Measurements from ENCODE around the gene GDF10.

Gene GDF10

DNA sequence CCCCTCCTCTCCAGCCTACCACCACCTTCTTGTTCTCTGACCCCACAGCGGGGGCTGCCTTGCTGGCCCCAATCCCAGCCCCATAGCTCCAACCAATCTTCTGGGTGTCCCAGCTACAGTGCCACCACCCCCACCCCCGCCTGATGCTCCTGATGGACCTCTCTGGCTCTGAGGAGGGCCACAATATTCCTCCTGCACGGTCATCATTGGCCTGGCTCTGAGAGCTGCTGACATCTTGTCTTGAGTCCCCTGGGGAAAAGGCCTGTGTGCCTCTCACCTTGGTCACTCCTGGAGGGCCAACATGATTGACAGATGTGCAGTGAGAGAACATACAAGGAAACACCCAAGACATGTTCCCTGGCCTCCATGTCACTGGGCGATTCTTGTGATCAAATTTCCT lies 29.9 kb downstream of the GDF10 start:
- Histone ChIP-seq H3K4me1 (ENCODE audit: insufficient read depth, low read length) (no peaks in the 10 kb centered on the region), H3K27me3 (ENCODE audit: insufficient read depth, low read length) (no peaks in the 10 kb centered on the region), H3K36me3 (ENCODE audit: insufficient read depth, low read length) (no peaks in the 10 kb centered on the region), H2AFZ (ENCODE audit: low read depth, low read length) (no peak overlapping the region), H3K4me3 (ENCODE audit: low read length) (no peak overlapping the region), H3K9me3 (ENCODE audit: low read length) (no peaks in the 10 kb centered on the region)

- H3K4me3 ChIP-seq (ENCODE audit: low read length) = no peak overlapping the region
- no peak overlapping the region for H2AFZ ChIP-seq (ENCODE audit: low read depth, low read length)
- H3K27me3 ChIP-seq (ENCODE audit: insufficient read depth, low read length) = no peaks in the 10 kb centered on the region
- no peaks in the 10 kb centered on the region for H3K9me3 ChIP-seq (ENCODE audit: low read length)
- no peaks in the 10 kb centered on the region for H3K4me1 ChIP-seq (ENCODE audit: insufficient read depth, low read length)
- H3K36me3 ChIP-seq (ENCODE audit: insufficient read depth, low read length) = no peaks in the 10 kb centered on the region
Observed at GRCh38 chr10:47330366-47330765, 30.4 kb downstream of the GDF10 start.

DNA sequence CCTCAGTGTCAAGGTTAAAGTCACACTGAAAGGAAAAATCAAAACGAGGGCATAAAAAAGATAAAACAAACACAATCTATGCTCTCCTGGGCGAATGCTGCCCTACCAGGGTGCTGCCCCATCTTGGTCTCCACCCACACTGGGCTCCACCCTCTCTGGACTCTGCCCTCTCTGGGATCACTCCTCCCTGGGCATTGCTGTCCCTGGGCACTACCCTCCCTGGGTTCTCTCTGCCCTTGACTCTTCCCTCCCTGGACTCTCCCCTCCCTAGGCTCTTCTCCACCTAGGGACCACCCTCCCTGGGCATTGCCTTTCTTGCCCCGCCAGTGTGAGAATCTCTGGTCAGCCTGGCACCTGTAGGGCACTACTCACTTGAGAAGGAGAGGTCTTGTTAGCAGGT lies 30.8 kb downstream of the GDF10 start:
- Histone ChIP-seq H3K4me1 (ENCODE audit: insufficient read depth, low read length) (no peaks in the 10 kb centered on the region), H3K27me3 (ENCODE audit: insufficient read depth, low read length) (no peaks in the 10 kb centered on the region), H3K4me3 (ENCODE audit: low read length) (no peak overlapping the region), H2AFZ (ENCODE audit: low read depth, low read length) (no peak overlapping the region), H3K9me3 (ENCODE audit: low read length) (no peaks in the 10 kb centered on the region), H3K36me3 (ENCODE audit: insufficient read depth, low read length) (no peaks in the 10 kb centered on the region)

GRCh38 chr10:47331491-47331890 lies 31.5 kb downstream of the GDF10 start:
- H3K27me3 ChIP-seq (ENCODE audit: insufficient read depth, low read length) = no peaks in the 10 kb centered on the region
- no peaks in the 10 kb centered on the region for H3K4me1 ChIP-seq (ENCODE audit: insufficient read depth, low read length)

GRCh38 chr10:47331954-47332353 lies 32.0 kb downstream of the GDF10 start:
- no peaks in the 10 kb centered on the region for H3K27me3 ChIP-seq (ENCODE audit: insufficient read depth, low read length)
- H2AFZ ChIP-seq (ENCODE audit: low read depth, low read length) = no peak overlapping the region
- no peaks in the 10 kb centered on the region for H3K36me3 ChIP-seq (ENCODE audit: insufficient read depth, low read length)
- H3K4me1 ChIP-seq (ENCODE audit: insufficient read depth, low read length) = no peaks in the 10 kb centered on the region
- no peaks in the 10 kb centered on the region for H3K9me3 ChIP-seq (ENCODE audit: low read length)
- H3K4me3 ChIP-seq (ENCODE audit: low read length) = no peak overlapping the region

More at GRCh38 chr10:47331491-47331890, 31.5 kb downstream of the GDF10 start:
- Histone ChIP-seq H2AFZ (ENCODE audit: low read depth, low read length) (no peak overlapping the region), H3K9me3 (ENCODE audit: low read length) (no peaks in the 10 kb centered on the region), H3K36me3 (ENCODE audit: insufficient read depth, low read length) (no peaks in the 10 kb centered on the region), H3K4me3 (ENCODE audit: low read length) (no peak overlapping the region)

DNA sequence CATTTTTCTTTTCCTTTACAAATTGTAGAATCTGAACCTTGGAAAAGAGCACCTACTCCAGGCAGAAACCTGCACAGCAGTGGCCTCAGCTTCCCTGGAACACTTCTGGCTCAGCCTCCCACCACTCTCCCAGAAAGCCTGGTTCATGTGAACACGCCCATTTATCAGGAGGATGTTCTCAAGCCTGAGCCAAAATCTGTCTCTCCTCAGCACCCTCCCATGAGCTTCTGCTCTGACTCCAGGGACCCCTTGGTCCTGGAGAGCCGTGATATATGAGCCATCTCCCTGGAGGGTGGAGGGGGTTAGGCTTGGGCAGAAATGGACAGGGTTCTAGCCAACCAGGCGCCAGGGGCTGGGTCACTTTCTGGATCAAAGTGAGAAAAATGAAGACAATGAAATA lies 32.4 kb downstream of the GDF10 start:
- Histone ChIP-seq H3K4me1 (ENCODE audit: insufficient read depth, low read length) (no peaks in the 10 kb centered on the region), H3K4me3 (ENCODE audit: low read length) (no peak overlapping the region), H3K27me3 (ENCODE audit: insufficient read depth, low read length) (no peaks in the 10 kb centered on the region), H3K36me3 (ENCODE audit: insufficient read depth, low read length) (no peaks in the 10 kb centered on the region), H2AFZ (ENCODE audit: low read depth, low read length) (no peak overlapping the region), H3K9me3 (ENCODE audit: low read length) (no peaks in the 10 kb centered on the region)

GRCh38 chr10:47332946-47333345 lies 32.9 kb downstream of the GDF10 start:
- H3K4me1 ChIP-seq (ENCODE audit: insufficient read depth, low read length) = no peaks in the 10 kb centered on the region
- H2AFZ ChIP-seq (ENCODE audit: low read depth, low read length) = no peak overlapping the region
- H3K36me3 ChIP-seq (ENCODE audit: insufficient read depth, low read length) = no peaks in the 10 kb centered on the region
- no peaks in the 10 kb centered on the region for H3K9me3 ChIP-seq (ENCODE audit: low read length)
- H3K27me3 ChIP-seq (ENCODE audit: insufficient read depth, low read length) = no peaks in the 10 kb centered on the region
- H3K4me3 ChIP-seq (ENCODE audit: low read length) = no peak overlapping the region

DNA sequence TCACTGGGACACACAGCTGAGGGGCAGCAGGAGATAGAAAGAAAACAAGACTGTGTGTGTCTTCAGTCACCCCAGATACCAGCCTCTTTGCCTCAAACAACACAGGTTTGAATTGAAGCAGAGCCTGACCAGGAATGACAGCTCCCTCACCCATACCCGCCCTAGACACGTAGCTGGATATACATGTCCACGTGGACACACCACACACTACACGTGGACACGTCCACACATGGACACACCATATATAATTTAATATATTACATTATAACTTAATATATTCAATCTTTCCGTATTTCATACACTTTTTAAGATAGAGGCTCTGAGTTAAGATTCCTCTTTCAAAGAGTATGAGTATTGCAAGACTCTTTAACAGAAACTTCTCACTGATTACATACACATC lies 33.5 kb downstream of the GDF10 start:
- H3K27me3 ChIP-seq (ENCODE audit: insufficient read depth, low read length) = no peaks in the 10 kb centered on the region
- H2AFZ ChIP-seq (ENCODE audit: low read depth, low read length) = no peak overlapping the region
- no peaks in the 10 kb centered on the region for H3K4me1 ChIP-seq (ENCODE audit: insufficient read depth, low read length)
- H3K36me3 ChIP-seq (ENCODE audit: insufficient read depth, low read length) = no peaks in the 10 kb centered on the region
- H3K9me3 ChIP-seq (ENCODE audit: low read length) = no peaks in the 10 kb centered on the region
- no peak overlapping the region for H3K4me3 ChIP-seq (ENCODE audit: low read length)

DNA sequence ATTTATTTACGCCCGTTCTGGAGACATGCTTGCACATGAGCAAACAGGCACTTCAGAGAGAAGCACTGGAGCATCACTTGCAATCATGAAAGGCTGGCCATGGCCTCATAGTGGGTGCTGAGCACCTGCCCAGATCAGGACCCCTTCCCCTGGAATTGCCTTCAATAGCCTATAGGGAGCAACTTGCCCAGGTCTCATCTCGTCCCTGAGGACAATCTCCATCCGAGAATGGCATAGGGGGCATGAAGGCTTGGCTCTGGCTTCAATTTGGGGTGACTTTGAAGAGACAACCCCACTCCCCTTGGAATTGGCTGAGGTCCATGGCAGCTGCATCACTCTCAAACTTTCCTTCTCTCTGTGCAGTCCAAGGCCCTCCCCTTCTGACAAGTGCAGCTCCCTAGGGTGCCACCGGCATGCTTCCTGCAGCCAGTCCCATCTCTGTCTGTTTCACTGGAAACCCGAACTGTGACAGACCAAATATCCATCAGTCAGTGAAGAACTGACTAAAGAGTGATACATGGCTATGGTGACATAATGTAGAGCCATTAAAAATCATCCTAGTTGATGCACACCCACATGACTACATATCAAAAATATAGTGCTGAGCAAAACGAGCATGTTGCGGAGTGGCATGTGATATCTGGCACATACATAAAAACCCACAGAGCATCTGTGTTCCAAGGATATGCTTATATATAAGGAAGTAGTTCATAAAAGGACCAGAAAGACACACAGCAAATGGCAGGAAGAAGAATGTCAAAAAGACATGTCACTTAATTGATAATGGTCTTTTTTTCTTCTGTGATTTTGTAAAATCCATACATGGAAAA lies 34.7 kb downstream of the GDF10 start:
- Histone ChIP-seq H3K36me3 (ENCODE audit: insufficient read depth, low read length) (no peaks in the 10 kb centered on the region), H3K4me3 (ENCODE audit: low read length) (no peak overlapping the region), H3K9me3 (ENCODE audit: low read length) (no peaks in the 10 kb centered on the region), H3K27me3 (ENCODE audit: insufficient read depth, low read length) (no peaks in the 10 kb centered on the region), H2AFZ (ENCODE audit: low read depth, low read length) (no peak overlapping the region), H3K4me1 (ENCODE audit: insufficient read depth, low read length) (no peaks in the 10 kb centered on the region)

DNA sequence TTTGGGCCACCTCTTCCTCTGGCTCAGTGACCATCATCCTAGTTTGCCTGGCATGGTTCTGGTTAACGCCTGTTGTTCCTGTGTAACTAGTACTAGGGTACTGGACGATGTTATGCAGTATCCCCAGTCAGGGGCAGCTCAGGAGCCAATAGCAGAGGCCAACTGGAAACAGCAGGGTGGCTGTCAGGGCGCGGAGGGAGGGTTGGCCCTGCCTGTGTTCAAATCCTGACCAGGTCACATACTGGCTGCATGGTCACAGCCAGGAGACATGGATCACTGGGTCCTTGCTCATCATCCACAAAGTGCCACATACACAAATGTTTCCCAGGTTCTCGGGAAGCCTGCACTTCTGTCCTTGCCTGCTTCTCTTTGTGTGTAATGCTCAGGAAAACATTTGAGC lies 35.9 kb downstream of the GDF10 start:
- no peaks in the 10 kb centered on the region for H3K9me3 ChIP-seq (ENCODE audit: low read length)
- H3K27me3 ChIP-seq (ENCODE audit: insufficient read depth, low read length) = no peaks in the 10 kb centered on the region

GRCh38 chr10:47336387-47337134 lies 36.6 kb downstream of the GDF10 start:
- Histone ChIP-seq H3K9me3 (ENCODE audit: low read length) (no peaks in the 10 kb centered on the region), H3K4me1 (ENCODE audit: insufficient read depth, low read length) (no peaks in the 10 kb centered on the region), H3K36me3 (ENCODE audit: insufficient read depth, low read length) (no peaks in the 10 kb centered on the region), H3K4me3 (ENCODE audit: low read length) (no peak overlapping the region), H2AFZ (ENCODE audit: low read depth, low read length) (no peak overlapping the region), H3K27me3 (ENCODE audit: insufficient read depth, low read length) (no peaks in the 10 kb centered on the region)

More for the DNA sequence above, 35.9 kb downstream of the GDF10 start:
- Histone ChIP-seq H2AFZ (ENCODE audit: low read depth, low read length) (no peak overlapping the region), H3K36me3 (ENCODE audit: insufficient read depth, low read length) (no peaks in the 10 kb centered on the region), H3K4me1 (ENCODE audit: insufficient read depth, low read length) (no peaks in the 10 kb centered on the region), H3K4me3 (ENCODE audit: low read length) (no peak overlapping the region)

GRCh38 chr10:47337310-47337709 lies 37.3 kb downstream of the GDF10 start:
- no peaks in the 10 kb centered on the region for H3K36me3 ChIP-seq (ENCODE audit: insufficient read depth, low read length)
- no peaks in the 10 kb centered on the region for H3K4me1 ChIP-seq (ENCODE audit: insufficient read depth, low read length)
- no peaks in the 10 kb centered on the region for H3K27me3 ChIP-seq (ENCODE audit: insufficient read depth, low read length)
- H3K4me3 ChIP-seq (ENCODE audit: low read length) = no peak overlapping the region
- H2AFZ ChIP-seq (ENCODE audit: low read depth, low read length) = no peak overlapping the region
- H3K9me3 ChIP-seq (ENCODE audit: low read length) = no peaks in the 10 kb centered on the region

- Histone ChIP-seq H3K36me3 (ENCODE audit: insufficient read depth, low read length) (no peaks in the 10 kb centered on the region), H3K4me3 (ENCODE audit: low read length) (no peak overlapping the region), H3K4me1 (ENCODE audit: insufficient read depth, low read length) (no peaks in the 10 kb centered on the region), H3K27me3 (ENCODE audit: insufficient read depth, low read length) (no peaks in the 10 kb centered on the region), H2AFZ (ENCODE audit: low read depth, low read length) (no peak overlapping the region), H3K9me3 (ENCODE audit: low read length) (no peaks in the 10 kb centered on the region)
Observed at GRCh38 chr10:47339186-47339735, 39.3 kb downstream of the GDF10 start.
